NCI-H774 (cell line): ENCODE data around the gene TYR.
A peak's percentile ranks its signal among the peaks of the same experiment; 100 is the strongest.
"Not testable (repeated sequence)": the region's sequence is repeated elsewhere in the genome, so short reads cannot be mapped to it uniquely, and the experiment has no call there.

Source experiments
- DNase-seq: peaks from one replicate; lab custom pipeline; 2025; lab: John Stamatoyannopoulos, UW

TYR gene

DNA sequence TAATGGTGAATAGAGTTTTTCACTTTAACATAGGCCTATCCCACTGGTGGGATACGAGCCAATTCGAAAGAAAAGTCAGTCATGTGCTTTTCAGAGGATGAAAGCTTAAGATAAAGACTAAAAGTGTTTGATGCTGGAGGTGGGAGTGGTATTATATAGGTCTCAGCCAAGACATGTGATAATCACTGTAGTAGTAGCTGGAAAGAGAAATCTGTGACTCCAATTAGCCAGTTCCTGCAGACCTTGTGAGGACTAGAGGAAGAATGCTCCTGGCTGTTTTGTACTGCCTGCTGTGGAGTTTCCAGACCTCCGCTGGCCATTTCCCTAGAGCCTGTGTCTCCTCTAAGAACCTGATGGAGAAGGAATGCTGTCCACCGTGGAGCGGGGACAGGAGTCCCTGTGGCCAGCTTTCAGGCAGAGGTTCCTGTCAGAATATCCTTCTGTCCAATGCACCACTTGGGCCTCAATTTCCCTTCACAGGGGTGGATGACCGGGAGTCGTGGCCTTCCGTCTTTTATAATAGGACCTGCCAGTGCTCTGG lies at the start of gene TYR:
Gene TYR (plus strand): TSS at position 185 of the 541 bp plus-strand sequence. CDS start 79 bp downstream, at position 264.
- no peak for DNase-seq

DNA sequence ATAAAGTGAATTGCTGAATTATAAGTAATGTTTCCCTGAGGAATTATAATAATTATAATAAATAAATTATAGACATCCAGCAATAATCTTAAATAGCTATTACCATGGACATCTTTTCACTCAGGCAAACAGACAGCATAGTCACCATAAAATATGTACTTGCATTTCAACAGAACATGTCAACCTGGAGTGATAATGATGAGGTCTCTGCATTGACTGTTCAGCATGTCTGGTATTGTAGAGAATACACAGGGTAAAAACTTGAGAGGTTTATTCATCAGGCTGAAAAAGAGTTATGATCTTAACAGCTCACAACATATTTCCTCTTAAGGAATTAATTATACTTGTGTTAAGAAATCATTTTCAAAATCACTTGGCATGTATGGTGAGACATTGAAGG lies 41.1 kb upstream of the TYR start:
- no peak for DNase-seq

DNA sequence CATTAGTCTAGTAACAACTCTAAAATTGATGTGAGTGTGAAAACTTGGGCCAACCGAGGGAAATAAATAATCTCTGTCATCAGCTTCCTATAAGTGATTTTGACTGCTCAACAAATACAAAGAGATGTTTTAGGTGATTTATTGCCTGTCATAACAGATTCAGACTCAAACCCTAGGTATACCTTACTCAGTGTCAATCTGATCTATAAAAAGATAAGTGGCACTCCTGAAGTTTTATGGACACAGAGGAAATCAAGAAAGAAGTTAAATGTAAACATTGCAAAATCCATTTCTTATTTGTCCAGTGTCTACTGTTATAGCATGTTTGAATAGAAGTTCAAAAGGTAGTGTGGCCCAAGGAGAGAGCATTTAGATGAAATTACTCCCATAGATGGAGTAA lies 30.4 kb upstream of the TYR start:
- no peak for DNase-seq

DNA sequence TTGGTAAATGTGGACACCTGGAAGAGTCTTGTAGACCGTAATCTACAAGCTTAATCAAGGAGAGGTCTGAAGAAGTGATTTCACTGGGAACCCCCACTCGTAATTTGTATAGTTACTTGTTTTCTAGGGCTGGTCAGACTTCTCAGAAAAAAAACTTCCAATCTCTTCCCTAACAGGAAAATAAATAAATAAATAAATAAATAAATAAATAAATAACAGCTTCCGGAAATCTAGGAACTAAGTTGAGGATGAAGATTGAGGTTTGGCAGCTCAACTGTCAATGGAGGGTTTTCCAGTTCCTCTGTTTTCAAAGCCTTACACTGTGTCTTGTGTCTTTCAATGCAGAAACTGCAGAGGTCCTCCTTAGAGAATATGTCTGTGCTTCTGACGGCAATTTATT lies 17.7 kb upstream of the TYR start:
- no peak for DNase-seq

DNA sequence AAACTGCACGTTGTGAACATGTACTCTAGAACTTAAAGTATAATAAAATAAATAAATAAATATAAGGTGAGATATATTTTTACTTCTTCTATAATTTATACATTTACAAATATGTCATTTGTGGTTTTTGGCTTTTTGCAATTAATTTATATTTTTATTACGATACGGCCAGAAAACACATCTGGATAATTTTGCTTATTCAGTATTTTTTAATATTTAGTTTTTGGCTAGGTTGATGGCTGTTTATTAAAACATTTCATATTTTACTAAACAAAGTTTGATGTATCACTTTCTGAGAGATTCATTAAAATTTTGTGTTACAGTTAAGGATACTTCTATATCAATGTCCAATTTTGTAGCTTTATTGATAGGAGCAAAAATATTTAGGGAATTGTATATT lies 15.7 kb upstream of the TYR start:
- no peak for DNase-seq

DNA sequence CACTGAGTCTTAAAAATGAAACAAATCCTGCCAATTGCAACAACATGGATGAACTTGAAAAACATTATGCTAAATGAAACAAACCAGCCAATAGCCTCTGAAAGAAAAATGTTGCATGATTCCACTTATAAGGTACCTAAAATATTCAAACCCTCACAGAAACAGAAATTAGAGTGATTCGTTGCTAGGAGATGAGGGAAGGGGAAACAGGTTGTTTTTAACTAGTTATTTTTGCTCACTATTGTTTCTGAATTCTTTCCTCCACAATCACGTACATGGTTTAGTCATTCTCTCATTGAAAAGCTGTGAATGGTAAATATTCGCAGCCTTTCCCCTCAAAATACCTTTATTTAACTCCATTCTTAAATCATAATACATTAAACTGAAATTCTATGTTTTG lies 14.0 kb upstream of the TYR start:
- no peak for DNase-seq

DNA sequence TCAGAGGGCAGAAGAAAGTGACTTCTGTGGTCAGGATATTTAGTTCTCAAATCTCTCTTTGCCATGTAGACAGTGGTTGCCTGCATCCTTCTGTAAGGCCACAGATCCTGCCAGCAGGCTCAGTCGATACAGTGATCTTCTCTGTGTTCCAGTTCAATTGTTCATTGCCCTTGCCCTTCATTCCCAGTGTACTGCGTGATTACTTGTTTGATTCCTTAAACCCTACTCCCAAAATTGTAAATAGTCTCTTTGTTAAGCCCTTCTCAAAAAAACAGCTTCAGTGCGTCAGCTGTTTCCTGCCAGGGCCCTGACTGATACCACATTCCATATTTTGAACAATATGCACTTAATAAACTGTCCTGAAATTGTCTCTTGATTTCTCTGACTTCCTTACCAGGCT lies 9.3 kb upstream of the TYR start:
- DNase-seq, result no peak

DNA sequence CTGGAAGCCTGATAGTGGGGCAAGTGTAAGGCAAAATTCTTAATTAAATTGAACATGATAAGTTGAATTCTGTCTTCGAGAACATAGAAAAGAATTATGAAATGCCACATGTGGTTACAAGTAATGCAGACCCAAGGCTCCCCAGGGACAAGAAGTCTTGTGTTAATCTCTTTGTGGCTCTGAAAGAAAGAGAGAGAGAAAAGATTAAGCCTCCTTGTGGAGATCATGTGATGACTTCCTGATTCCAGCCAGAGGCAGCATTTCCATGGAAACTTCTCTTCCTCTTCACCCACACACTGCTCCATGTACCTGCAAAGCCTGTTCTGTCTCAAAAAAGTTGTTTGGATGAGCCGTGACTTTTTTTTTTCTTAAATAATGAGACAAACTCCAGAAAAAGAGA lies 1.9 kb upstream of the TYR start:
- DNase-seq, result no peak

DNA sequence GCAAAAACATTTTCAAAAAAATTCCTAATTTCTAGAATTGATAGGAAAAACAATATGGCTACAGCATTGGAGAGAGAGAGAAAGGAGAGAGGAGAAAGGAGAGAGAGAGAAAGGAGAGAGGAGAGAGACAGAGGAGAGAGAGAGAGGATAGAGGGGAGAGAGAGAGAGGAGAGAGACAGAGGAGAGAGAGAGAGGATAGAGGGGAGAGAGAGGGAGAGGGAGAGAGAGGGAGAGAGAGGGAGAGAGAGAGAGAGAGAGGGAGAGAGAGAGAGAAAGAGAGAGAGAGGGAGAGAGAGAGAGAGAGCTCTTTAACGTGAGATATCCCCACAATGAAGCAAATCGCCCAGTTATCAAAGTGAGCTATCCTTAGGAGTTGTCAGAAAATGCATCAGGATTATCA lies 737 bp upstream of the TYR start:
- no peak for DNase-seq

DNA sequence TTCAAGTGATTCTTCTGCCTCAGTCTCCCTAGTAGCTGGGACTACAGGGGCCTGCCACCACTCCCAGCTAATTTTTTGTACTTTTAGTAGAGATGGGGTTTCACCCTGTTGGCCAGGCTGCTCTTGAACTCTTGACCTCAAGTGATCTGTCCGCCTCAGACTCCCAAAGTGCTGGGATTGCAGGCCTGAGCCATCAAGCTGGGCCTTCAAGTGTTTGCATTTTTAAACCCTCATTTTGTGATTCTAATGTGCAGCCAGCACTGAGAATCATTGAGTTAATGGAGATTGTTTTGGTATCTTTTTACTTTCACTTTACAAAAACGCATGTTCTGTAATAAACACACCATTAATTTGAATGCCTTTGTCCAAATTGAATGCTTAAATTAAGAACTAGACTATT lies 3.4 kb downstream of the TYR start:
- DNase-seq, result no peak

DNA sequence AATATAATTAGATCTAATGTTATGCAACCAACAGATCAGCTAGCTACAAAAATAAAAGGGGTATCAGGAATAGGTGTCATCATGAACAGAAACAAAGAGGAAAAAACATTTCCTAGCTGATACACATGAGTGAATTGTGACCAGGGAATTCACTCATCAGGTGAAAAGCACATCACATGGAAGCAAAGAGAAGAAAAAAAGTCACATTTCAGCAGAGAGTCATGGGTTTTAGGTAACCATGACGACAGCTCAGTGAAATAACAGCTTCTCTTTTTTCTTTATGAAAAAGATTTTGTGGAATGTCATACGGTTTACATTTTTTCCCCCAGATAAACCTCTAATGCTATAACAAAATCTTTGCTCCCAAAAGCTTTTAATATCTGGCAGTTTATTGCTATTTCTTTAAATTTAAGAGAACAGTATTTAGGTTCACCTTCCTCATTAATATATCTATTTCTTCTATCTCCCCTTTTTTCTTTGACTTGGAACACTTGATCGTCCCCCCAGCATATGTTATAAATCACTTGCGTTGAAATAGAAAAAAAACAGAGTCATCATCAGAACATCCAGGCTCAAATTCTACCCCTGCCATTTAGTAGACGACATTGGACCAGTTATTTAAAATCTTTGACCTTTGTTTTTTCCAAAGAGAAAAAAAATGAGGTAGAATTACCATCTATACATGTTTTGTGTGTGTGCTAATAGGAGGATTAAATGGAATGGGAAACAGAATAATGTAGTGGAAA lies 5.3 kb downstream of the TYR start:
- no peak for DNase-seq

DNA sequence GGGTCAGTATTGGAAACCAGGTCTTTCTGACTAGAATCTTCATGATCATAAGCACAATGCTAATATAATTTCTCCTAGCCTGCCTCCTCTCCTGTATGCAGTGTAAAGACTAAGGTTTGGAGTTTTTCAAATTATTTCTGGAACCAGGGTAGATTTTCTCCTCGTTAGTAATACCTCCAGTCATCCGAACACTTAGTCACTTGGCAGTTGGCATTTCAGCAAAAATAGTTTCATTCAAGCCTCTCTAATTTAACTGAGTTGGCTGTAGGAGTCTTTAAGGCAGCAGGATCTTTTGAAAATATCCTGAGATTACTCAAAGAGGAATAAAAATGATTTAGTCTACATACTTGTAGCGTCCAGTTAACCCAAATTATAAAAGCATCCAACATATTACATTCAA lies 6.3 kb downstream of the TYR start:
- DNase-seq, result no peak

DNA sequence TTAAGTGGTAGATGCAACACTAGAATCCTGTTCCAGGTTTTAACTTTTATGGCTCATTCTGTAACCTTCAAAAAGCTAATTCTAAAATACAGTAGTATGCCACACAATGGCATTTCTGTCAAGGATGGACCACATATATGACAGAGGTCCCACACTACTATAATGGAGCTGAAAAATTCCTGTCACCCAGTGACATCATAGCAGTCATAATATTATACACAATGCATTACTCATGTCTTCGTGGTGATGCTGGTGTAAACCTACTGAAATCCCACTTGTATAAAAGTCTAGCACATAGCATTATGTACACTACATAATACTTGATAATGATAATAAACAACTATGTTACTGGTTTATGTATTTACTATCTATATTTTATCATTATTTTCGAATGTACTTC lies 12.1 kb downstream of the TYR start:
- no peak for DNase-seq

DNA sequence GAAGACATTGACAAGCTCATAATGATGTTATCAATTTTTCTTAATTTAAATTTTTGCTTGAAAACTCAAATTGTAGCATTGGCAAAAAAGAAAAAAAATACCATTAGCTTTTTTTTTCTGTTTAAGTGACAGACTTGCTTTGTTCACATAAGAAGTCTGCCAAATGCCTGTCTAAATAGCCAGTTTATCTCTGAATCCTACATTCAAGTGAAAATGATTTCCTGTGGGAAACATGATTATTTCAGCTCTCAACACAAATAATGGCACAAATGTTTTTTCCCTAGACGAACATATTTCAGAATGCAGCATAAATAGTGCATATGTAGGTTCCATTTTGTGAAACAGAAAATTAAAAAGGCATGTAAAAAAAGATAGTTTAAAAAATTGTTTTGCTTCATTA lies 23.5 kb downstream of the TYR start:
- DNase-seq, result no peak

DNA sequence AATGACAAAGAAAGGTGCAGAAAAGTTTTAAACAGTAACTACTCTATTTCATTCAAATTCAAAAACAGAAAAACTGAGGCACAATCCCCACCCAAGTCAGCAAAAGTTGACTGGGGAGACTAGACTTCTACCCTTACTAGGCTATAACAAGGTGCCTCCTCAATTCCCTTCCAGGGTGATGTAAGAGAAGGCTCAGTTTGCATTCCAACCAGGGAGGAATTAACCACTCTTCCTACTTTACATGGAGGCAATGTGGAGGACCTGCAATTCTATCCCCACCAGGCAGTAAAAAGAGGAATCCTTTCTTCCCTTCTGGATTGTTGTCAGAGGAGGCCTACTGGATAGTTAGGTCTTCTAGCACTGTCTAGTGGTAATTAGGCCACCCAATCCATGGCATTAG lies 26.1 kb downstream of the TYR start:
- DNase-seq, result no peak

DNA sequence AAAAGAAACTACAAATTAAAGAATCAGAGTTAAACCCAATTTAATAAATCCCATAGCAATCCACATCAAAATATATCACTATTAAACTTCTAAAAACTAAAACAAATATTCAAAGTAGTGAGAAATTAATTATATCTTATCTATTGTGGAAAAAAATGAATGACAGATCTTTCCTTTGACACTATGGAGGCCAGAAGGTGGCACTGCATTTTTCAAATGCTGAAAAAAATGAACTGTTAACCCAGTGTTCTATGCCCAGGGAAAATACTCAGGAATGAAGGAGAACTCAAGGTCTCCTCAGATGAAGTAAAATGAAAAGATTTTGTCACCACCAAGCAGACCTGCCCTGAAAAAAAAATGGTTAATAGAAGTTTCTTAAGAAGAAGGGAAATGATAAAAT lies 27.7 kb downstream of the TYR start:
- DNase-seq, result no peak

DNA sequence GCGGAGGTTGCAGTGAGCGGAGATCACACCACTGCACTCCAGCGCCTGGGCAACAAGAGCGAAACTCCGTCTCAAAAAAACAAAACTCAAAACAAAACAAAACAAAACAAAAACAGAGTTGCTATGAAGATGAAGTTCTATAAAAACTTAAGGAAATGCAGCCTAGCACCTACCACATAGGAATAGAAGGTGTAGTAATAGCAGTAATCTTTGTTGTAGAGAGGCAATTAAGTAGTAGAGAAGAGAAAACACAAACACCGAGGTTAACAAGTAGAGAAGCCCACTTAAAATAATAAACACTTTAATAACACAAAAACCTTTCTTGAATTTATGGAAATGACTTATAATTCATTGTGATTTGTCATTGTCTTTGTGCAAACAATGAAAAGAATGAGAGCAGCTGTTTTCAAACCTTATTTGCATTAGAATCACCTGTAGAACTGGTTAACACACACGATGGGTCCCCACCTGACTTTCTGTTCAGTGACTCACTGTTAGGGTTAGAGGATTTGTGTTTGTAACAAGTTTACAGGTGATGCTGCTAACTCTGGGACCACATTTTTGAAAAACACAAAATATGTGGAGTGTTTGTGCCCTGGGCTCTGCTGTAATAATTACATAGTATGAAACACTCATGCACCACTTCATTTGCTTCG lies 43.1 kb downstream of the TYR start:
- peak; percentile 60 for DNase-seq

DNA sequence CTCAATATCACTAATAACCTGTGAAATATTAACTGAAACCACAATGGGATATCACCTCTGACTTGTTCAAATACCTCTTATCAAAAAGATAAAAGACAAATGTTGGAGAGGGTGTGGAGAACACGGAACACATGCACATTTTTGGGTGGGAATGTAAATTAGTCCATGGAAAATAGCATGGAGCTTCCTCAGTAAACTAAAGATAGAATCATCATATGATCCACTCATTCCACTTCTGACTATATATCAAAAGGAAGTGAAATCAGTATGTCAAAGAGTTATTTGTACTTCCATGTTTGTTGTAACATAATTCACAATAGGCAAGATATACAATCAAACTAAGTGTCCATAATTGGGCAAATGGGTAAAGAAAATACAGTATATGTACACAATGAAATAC lies 57.4 kb downstream of the TYR start:
- no peak for DNase-seq

DNA sequence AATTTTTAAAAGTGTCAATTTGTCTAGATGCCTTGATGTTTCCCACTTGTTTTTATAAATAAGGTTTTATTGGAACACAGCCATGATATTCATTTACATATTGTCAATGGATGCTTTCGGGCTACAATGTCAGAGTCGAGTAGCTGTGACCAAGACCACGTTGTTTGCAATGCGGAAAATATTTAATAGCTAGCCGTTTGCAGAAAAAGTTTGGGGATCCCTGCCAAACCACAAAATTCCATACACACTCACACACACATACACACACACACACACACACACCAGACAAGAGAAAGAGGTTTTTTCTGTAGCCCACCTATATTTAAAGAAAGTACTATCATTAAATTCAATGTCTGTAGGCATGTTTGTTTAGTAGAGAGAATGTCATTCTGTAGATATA lies 58.3 kb downstream of the TYR start:
- no peak for DNase-seq

DNA sequence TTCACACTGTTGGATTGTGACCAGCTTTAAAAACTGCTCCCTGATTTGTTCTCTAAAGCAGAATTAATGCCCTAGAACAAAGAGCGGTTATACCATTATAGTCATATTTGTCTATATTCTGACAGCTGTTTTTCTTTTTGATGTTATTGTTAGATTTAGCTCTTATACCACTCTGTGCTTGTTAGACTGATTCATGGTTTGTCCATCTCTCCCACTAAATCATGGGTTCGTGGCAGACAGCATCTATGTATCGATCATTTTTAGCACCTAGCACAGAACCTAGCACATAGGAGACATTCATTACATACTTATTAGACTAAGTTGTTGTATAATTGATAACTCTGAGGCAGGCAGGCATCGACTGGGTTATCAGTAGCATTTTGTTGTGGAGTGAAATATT lies 69.3 kb downstream of the TYR start:
- DNase-seq, result not testable (repeated sequence)

DNA sequence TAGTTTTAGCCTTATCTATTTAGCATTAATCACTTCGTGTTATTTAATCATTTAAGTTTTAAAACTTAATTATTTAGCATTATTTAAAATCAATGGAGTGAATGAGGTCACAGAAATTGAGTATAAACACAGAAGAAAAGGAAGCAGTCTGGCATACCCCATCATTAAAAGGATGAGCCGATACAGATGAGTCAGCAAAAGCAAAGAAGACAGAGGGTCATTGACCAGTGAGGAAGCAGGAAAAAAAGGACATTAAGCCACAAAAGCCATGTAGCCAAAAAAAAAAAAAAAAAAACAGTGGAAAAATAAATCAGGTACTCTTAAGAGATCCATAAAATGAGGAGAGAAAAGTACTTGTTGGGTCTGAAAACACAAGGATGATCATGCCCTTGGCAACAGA lies 71.5 kb downstream of the TYR start:
- no peak for DNase-seq

DNA sequence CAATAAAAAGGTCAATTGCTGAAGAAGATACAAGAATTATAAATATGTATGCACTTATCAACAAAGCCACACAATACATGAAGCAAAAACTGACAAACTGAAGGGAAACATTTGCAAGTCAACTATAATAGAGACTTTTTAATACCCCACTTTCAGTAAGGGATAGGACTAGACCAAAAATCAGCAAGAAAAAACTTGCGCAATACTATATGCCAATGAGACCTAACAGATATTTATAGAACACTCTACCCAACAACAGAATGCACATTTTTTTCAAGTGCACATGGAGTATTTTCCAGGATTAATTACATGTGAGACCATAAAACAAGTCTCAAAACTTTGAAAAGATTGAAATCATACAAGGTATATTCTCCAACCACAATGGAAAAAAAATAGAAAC lies 83.8 kb downstream of the TYR start:
- DNase-seq, result not testable (repeated sequence)

DNA sequence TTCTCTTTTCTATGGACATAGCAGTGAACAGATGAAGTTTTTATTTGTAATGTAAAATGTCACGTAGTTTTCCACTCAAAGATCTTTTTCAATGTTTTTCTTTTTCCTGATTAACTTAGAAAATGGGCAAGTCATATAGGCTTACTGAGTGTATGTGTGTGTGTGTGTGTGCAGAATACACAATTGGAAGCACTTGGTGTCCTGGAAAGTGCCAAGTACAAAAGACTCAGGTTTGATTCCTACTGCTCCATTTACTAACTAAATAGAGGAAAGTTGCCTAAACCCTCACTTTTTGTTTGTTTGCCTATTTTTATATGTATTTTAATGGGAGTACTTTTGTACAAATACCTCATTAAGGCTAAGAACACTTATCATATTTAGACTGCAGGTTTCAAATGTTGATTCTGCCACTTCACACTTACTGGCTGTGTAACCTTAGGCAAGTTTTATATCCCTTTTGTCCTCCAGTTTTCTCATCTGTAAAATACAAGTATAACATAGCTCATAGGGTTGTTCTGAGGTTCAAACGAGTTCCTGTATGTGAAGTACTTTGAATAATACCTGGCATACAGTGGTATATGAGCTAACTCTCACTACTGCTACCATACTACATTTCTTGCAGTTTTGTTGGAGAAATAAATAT lies 90.1 kb downstream of the TYR start:
- DNase-seq, result peak; percentile 88
